OCI-LY1 (cell line): ENCODE results near the gene ADGRD2.

ENCODE experiments used
- CTCF ChIP-seq: fragments of 200-600 bp; sonication (generic), shearing (Covaris generic); IDR thresholded peaks from 2 replicates; pipeline ENCODE4 v1.5.1; 2017; ENCODE audit warnings: mild to moderate bottlenecking, antibody characterized with exemption, low read length, moderate library complexity, mixed read lengths
- EZH2 ChIP-seq: fragments of 200-600 bp; sonication (generic), shearing (Covaris generic); IDR thresholded peaks from 2 replicates; pipeline ENCODE4 v1.8.0; 2017; ENCODE audit warnings: borderline replicate concordance, mixed run types, mild to moderate bottlenecking, antibody characterized with exemption, low read length, moderate library complexity, mixed read lengths

GRCh38 chr9:124475868-124476690, 25.8 kb downstream of the ADGRD2 start:
- no peak for TF ChIP-seq CTCF
- TF ChIP-seq EZH2, result no peak
